Measurements from ENCODE around the gene ABLIM2. TPM values are rescaled to one million over a fixed set of nuclear protein-coding genes. Genes with fewer than 3 reads are reported as not detected.

Gene ABLIM2
- polyA plus RNA-seq, 1 donor from 2014 or later: 1.3 TPM

GRCh38 chr4:8085491-8086117 lies 73.0 kb downstream of the ABLIM2 start:
- H3K9me3 Mint-ChIP-seq: no peaks in the 10 kb centered on the region
- peaks cover 0 to 2% (median 0%) of the 10 kb centered on the region in 3 donors for H3K4me1 Mint-ChIP-seq
- no peak overlapping the region for H3K4me3 Mint-ChIP-seq
- H3K36me3 Mint-ChIP-seq: no peaks in the 10 kb centered on the region
- H3K27ac Mint-ChIP-seq: peak overlapping the region in 1 of 3 donors; percentile 59
- peaks cover 2% of the 10 kb centered on the region for H3K27me3 Mint-ChIP-seq

- H3K4me3 Mint-ChIP-seq: no peak overlapping the region
- H3K27me3 Mint-ChIP-seq: peaks cover 2% of the 10 kb centered on the region
- H3K4me1 Mint-ChIP-seq: peaks cover 0 to 2% (median 0%) of the 10 kb centered on the region in 3 donors
- no peaks in the 10 kb centered on the region for H3K36me3 Mint-ChIP-seq
- no peak overlapping the region for H3K27ac Mint-ChIP-seq
- no peaks in the 10 kb centered on the region for H3K9me3 Mint-ChIP-seq
These were observed 73.7 kb downstream of the ABLIM2 start for GRCh38 chr4:8084712-8085490.

GRCh38 chr4:8084031-8084660 lies 74.5 kb downstream of the ABLIM2 start:
- Mint-ChIP-seq H3K4me1 (peaks cover 0 to 5% (median 2%) of the 10 kb centered on the region in 3 donors), H3K36me3 (no peaks in the 10 kb centered on the region), H3K4me3 (no peak overlapping the region), H3K27ac (no peak overlapping the region), H3K27me3 (peaks cover 3% of the 10 kb centered on the region), H3K9me3 (no peaks in the 10 kb centered on the region)

GRCh38 chr4:8083086-8083825 lies 75.4 kb downstream of the ABLIM2 start:
- Mint-ChIP-seq H3K4me3 (no peak overlapping the region), H3K9me3 (no peaks in the 10 kb centered on the region), H3K27ac (no peak overlapping the region), H3K36me3 (no peaks in the 10 kb centered on the region), H3K27me3 (peaks cover 3% of the 10 kb centered on the region), H3K4me1 (peaks cover 0 to 5% (median 2%) of the 10 kb centered on the region in 3 donors)

- Mint-ChIP-seq H3K27ac (no peak overlapping the region), H3K4me3 (no peak overlapping the region), H3K27me3 (peaks cover 3% of the 10 kb centered on the region), H3K36me3 (no peaks in the 10 kb centered on the region), H3K9me3 (no peaks in the 10 kb centered on the region), H3K4me1 (peaks cover 0 to 5% (median 2%) of the 10 kb centered on the region in 3 donors)
These were observed 76.0 kb downstream of the ABLIM2 start for GRCh38 chr4:8082517-8083055.

GRCh38 chr4:8081621-8082516 lies 76.7 kb downstream of the ABLIM2 start:
- H3K27me3 Mint-ChIP-seq: peaks cover 3% of the 10 kb centered on the region
- H3K4me1 Mint-ChIP-seq: peaks cover 0 to 5% (median 2%) of the 10 kb centered on the region in 3 donors

GRCh38 chr4:8081171-8081570 lies 77.4 kb downstream of the ABLIM2 start:
- H3K27ac Mint-ChIP-seq: no peak overlapping the region
- H3K36me3 Mint-ChIP-seq: no peaks in the 10 kb centered on the region
- no peak overlapping the region for H3K4me3 Mint-ChIP-seq
- no peaks in the 10 kb centered on the region for H3K9me3 Mint-ChIP-seq
- peaks cover 0 to 5% (median 2%) of the 10 kb centered on the region in 3 donors for H3K4me1 Mint-ChIP-seq
- H3K27me3 Mint-ChIP-seq: peaks cover 1% of the 10 kb centered on the region

More at GRCh38 chr4:8081621-8082516, 76.7 kb downstream of the ABLIM2 start:
- H3K9me3 Mint-ChIP-seq: no peaks in the 10 kb centered on the region
- no peak overlapping the region for H3K27ac Mint-ChIP-seq
- H3K4me3 Mint-ChIP-seq: no peak overlapping the region
- no peaks in the 10 kb centered on the region for H3K36me3 Mint-ChIP-seq

GRCh38 chr4:8080754-8081065 lies 77.9 kb downstream of the ABLIM2 start:
- no peak overlapping the region for H3K27ac Mint-ChIP-seq
- no peaks in the 10 kb centered on the region for H3K9me3 Mint-ChIP-seq
- H3K36me3 Mint-ChIP-seq: no peaks in the 10 kb centered on the region
- H3K27me3 Mint-ChIP-seq: peaks cover 1% of the 10 kb centered on the region
- H3K4me3 Mint-ChIP-seq: no peak overlapping the region
- peaks cover 0 to 5% (median 2%) of the 10 kb centered on the region in 3 donors for H3K4me1 Mint-ChIP-seq

- H3K4me3 Mint-ChIP-seq: no peak overlapping the region
- H3K36me3 Mint-ChIP-seq: no peaks in the 10 kb centered on the region
- H3K27ac Mint-ChIP-seq: peak overlapping the region in 1 of 3 donors; percentile 14
- H3K4me1 Mint-ChIP-seq: peaks cover 0 to 5% (median 4%) of the 10 kb centered on the region in 3 donors
- H3K9me3 Mint-ChIP-seq: no peaks in the 10 kb centered on the region
- H3K27me3 Mint-ChIP-seq: peaks cover 1% of the 10 kb centered on the region
These were observed 78.5 kb downstream of the ABLIM2 start for GRCh38 chr4:8079916-8080753.

- Mint-ChIP-seq H3K4me1 (peaks cover 0 to 6% (median 5%) of the 10 kb centered on the region in 3 donors), H3K36me3 (no peaks in the 10 kb centered on the region), H3K9me3 (no peaks in the 10 kb centered on the region), H3K27me3 (peaks cover 2% of the 10 kb centered on the region), H3K4me3 (no peak overlapping the region), H3K27ac (no peak overlapping the region)
These were observed 79.4 kb downstream of the ABLIM2 start for GRCh38 chr4:8079031-8079885.

GRCh38 chr4:8078610-8079015 lies 80.0 kb downstream of the ABLIM2 start:
- Mint-ChIP-seq H3K27ac (no peak overlapping the region), H3K4me3 (no peak overlapping the region), H3K27me3 (peaks cover 2% of the 10 kb centered on the region), H3K4me1 (peaks cover 0 to 6% (median 5%) of the 10 kb centered on the region in 3 donors), H3K9me3 (no peaks in the 10 kb centered on the region), H3K36me3 (no peaks in the 10 kb centered on the region)

- Mint-ChIP-seq H3K4me3 (no peak overlapping the region), H3K9me3 (no peaks in the 10 kb centered on the region), H3K4me1 (peaks cover 0 to 6% (median 5%) of the 10 kb centered on the region in 3 donors), H3K36me3 (no peaks in the 10 kb centered on the region), H3K27ac (no peak overlapping the region), H3K27me3 (peaks cover 3% of the 10 kb centered on the region)
These were observed 80.5 kb downstream of the ABLIM2 start for GRCh38 chr4:8078109-8078494.

Data from IgD-negative memory B cell (primary cell).